ENCODE data around the gene NOL4L.

NOL4L gene, protein sequence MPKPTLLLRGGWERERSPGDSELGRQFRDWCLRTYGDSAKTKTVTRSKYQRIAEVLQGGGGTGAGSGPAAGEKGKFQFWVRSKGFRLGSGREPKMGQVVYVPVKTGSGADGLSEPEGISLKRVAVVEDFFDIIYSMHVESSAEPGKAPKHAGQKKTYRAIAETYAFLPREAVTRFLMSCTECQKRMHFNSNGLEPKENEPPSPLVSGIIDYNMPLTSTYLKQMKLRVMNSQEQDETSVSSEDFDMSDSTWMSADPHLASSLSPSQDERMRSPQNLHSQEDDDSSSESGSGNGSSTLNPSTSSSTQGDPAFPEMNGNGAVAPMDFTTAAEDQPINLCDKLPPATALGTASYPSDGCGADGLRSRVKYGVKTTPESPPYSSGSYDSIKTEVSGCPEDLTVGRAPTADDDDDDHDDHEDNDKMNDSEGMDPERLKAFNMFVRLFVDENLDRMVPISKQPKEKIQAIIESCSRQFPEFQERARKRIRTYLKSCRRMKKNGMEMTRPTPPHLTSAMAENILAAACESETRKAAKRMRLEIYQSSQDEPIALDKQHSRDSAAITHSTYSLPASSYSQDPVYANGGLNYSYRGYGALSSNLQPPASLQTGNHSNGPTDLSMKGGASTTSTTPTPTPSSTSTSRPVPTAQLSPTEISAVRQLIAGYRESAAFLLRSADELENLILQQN

DNA sequence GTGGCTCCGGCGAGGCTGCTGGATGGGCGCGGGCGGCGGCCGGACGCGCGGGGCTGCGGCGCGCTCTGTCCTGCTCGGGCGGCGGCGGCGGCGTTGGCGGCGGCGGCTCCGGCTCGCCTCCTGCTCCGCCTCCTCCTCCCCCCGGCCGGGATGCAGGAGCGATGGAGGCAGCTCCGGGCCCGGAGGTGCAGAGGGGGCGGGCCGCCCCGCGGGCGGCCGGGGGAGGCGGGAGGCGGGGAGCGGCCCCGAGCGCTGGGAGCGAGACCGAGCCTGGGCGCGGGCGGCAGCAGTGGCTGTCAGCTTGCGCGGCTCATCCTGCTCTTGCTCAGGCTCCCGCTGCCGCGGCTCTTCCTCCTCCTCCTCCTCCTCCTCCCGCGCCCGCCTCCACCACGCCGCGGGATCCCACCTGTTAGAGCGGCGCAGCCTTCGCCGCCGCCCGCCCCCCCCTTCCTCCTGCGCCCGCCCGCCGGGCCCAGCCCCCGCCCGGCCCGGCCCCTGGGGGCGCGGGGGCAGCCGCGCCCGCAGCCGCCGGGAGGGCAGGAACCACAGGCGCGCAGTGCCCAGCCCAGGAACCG lies at the start of gene NOL4L:
Gene NOL4L, minus strand, starts transcription at position 323 of the 575 bp plus-strand sequence. CDS start 443 bp downstream, outside the sequence.
- no peak for DNase-seq (ENCODE audit: low read depth)

DNA sequence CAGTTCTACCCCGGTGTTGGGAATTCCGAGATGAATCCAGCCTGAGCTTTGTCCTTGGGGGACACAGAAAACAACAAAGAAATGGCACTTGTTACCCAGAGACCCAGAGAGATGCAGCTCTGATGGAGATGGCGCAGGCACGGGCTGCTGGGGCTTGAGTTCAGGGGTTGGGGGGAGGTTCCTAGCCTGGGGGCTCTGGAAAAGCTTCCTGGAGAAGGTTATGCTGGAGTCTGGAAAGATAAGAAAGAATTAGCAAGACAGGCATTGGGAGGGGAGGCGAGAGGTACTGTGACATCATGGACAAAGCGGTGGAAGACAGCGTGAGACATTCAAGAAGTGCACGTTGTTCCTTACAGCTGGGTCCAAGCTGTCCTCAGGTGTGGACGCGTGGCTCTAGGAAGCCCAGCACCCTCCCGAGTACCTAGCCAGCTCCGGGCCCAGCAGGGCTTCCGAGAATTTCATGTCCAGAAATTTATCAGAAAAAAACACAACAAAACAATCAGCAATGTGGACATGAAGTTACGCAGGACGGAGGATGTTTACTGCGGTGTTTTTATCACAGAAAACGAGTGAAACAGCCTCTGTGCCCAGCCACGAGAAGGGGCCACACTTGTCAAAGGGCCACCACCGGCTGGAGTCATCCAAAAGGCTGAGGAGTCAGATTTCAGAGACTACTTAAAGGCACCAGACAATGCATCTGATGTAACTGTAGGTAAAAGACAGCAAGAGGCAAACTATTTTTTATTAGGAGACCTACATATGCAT lies 49.1 kb upstream of the NOL4L start:
- DNase-seq (ENCODE audit: low read depth) = no peak

DNA sequence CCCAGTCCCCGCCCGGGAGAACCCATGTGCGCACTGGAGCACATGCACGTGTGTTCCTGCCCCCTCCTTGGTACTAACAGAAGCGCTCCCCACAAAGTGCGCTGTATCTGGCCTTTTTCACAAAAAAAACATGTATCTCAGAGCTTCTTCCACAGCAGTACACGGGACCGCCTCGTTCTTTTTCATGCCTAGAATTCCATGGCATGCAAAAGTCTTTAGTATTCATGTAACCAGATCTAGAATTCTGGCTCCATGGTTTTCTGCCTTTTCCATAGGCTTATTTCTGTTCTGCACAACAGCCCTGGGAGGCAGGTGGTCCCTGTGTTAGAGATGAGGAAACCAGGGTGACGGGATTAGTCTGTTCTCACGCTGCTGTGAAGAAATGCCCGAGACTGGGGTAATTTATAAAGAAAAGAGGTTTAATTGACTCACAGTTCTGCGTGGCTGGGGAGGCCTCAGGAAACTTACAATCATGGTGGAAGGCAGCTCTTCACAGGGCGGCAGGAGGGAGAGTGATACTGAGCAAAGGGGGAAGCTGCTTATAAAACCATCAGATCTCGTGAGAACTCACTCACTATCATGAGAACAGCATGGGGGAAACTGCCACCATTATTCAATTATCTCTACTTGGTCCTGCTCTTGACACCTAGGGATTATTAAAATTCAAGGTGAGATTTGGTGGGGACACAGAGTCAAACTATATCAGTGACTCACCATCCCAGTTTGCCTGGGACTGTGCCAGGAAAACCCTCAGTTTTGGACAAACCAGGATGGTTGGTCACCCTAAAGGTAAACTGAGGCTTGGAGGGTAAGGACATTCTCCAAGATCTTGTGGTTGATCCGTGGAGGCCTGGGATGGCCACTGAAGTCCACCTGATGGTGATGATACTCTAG lies 47.6 kb upstream of the NOL4L start:
- DNase-seq (ENCODE audit: low read depth) = no peak

DNA sequence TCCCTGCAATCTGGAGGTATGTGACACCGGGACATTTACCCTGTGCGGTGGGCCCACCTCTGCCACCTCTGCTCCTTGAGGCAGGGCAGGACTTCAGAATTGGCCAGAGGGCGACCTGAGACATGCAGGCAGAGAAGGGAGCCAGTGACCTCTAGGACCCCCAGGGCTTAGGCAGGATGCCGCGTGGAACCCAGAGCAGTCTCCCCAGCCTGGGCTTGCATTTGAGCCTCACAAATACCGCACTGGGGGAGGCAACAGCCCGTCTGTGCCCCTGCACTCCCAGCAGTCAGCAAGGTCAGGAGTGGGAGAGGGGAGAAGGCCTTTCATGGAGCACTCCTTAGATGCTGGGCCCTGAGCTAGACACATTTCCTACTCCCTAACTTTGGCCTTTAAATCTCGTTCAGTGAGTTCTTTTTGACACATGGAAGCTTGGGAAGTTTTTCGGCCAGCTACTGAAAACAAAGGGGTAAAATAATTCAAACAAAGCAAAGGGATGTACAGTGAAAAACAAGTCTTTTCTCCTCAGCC lies 46.9 kb upstream of the NOL4L start:
- no peak for DNase-seq (ENCODE audit: low read depth)

DNA sequence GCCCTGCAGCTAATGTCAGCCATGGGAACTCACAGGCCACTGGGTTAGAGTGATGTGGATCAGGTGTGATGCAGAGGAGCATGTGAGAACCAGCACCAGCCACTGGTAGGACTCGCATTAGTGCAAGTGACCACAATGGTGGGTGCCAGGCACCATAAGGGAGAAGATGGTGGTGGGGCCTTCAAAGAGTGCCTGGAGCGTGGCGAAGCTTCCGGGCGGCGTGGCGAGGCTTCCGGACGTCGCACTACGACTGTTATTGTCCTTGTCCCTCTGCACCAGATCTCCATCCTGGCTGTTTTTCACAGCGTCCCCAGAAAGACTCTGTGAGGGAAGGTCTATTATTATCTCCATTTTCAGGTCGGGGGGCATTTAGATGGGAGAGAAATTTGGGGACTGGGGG lies 44.7 kb upstream of the NOL4L start:
- no peak for DNase-seq (ENCODE audit: low read depth)

DNA sequence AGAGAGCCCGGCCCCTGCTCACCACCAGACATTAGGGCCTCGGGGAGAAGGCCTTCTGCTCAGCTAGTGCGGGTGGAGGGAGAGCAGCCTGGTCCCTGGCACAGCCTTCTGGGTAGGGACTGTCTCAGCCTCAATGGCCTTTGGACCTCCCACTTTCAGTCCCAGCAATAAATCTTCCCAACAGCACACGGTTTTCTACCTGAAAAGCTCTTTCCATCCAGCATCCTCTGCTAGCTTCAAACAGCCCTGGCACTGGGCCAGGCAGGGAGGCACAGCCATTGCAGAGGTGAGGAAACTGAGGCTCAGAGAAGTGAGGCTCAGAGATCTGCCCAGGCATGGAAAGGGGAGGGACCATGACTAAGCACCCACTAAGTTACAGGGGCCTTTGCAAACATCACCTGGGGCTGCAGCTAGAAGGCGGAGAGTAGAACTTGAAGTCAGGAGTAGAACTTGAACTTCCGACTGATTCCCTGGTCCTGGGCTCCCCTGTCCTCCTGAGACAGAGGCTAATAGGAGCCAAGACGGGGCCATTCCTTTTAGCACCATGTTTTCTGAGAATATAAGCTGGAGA lies 43.9 kb upstream of the NOL4L start:
- no peak for DNase-seq (ENCODE audit: low read depth)

DNA sequence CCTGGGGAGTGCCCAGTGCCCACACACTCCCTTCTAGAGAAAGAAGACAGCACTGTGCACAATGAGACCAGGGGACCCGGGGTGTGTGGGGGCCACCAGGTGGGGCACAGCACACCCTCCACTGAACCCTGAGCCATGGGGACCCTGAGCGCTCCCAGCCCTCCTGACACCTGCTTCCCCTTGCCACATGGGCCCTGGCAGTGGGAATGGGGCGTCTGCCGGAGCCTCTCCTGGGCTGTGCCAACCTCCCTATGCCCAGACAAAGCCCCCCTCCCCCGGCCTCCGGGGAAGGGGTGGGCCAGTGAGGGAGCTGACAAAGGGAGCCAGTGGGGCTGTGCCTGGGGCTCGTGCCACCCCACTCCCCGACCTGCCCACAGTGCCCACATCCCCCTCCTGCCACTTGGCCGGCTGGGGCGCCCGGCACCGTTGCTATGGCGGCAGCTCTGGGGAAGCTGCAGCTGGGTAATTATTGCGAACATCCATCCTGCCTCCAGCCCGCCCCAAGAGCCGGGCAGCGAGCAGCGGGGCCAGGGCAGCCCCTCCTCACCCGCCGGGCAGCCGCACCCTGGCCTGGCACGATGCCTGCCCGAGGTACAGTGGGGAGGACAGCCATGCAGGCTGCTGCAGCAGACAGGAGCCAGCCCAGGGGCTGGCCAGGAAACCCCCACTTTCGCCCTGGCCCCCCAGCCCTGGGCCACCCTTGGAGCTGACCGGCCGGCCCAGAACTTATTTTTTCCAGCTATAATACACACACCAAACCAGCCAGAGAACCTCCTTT lies 41.9 kb upstream of the NOL4L start:
- DNase-seq (ENCODE audit: low read depth) = no peak

DNA sequence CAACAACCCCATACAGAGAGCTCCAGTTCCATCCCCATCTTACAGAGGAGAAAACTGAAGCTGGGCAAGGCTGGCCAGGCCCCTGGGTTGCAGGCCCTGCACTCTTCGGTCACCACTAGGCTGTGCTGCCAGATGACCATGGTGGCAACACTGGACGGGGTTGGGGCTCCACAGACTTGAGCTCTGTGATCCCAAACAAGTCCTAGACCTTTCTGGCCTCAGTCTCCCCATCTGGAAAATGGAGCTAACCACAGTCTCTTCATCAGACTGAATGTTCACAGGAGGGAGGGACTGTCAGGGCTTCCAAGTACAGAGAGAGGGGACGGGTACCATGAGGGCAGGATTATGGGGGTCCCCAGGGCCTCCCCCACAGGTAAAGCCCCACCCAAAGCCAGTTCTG lies 41.3 kb upstream of the NOL4L start:
- DNase-seq (ENCODE audit: low read depth) = no peak

DNA sequence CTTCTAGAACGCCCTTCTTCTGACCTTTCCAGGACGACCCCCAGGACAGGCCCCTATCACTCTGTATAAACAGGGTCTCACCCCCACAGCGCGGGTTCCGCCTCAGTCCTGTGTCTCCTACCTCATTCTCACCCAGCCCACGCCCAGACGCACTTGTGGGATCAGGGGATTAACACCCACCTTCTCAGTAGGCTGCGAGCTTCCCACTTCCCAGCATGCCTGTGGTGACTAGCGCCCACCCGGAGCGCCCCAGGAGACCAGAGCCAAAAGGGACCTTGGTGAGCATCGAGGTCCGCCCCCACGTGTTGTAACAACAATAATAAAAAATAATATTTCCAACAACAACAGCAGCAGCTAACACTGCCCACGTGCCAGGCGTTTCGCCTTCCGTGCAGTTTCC lies 40.9 kb upstream of the NOL4L start:
- no peak for DNase-seq (ENCODE audit: low read depth)

DNA sequence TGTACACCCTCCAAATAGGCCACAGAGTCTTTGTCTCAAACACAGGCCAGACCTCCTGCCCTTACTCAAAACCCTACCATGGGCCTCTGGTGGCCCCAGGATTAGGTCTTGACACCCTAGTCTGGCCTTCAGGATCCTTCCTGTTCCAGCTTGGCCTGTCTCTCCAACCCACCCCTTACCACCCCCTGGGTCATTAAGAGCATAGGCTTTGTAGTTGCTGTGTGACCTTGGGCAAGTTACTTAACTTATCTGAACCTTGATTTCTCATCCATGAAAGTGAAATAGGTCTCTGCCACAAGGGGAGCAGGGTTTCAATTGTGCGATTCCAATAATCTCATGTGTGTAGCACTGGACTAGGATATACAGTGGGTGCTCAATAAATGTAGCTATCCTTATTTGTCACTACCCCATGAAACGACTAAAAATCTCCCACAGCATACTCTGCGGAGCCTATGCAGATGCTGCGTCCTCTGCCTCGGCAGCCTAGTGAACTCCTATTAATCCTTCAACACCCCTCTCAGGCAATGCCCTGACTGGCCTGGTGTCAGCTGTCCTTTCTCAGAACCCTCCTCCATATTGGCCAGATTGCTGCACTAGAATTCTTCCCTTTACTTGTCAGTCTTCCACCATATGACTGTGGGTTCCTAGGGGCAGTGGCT lies 39.7 kb upstream of the NOL4L start:
- no peak for DNase-seq (ENCODE audit: low read depth)

DNA sequence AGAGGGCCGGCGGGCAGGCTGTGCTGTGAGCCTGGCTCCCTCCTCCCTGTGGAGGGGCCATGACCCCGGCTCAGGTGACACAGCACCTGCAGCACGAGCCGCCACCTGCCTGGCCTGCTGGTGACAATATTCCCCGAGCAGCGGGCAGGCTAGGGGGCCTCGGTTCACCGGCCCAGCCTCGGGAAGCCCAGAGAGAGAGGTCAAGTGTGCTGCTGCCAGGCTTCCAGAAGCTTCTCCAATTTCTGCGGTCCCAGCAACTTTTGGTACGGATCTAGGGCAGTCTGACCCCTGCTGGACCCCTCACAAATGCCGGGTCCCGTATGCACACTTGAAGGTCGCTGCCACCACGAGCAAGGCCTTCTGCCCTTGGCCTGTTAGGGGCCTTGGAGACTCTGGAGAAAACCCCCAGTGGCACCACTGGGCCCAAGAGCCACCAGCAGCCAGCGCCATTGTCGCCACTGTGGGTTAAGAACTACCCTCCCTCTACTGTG lies 38.6 kb upstream of the NOL4L start:
- DNase-seq (ENCODE audit: low read depth) = no peak

DNA sequence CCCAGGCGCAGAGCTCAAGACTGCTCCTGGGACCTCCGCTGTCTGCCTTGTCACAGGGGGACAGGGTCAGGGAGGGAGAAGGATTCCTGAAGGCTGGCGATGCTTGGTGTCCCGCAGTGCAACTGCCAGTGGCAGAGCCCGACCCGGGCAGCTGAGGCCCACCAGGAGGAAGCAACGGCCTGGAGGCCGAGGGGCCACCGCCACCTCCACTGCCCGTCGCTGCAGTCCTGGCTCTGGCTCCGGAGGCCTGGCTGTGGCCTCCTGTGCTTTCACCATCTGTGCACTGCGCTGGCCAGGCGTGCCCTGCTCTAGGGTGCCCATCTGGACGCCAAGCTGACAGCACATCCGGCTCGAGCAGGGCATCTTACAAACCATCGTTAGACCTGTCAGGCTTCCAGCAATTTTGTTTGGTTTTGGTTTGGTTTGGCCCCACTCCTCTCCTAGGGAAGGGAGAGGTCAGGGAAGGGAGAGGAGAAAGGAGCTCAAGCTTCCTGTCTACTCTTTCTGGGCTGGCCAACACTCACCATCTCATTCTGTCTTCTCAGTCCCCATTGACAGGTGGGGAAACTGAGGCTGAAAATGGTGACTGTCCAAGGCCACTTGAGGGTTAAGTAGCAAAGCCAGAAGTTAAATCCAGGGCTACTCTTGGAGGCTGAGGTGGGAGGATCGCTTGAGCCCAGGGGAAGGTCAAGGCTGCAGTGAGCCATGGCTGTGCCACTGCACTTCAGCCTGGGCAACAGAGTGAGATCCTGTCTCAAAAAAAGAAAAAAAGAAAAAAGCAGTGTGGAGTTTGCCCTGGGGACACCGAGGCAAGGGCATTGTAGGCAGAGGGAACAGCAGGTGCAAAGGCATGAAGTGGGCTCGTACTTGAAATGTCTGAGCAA lies 37.7 kb upstream of the NOL4L start:
- no peak for DNase-seq (ENCODE audit: low read depth)

DNA sequence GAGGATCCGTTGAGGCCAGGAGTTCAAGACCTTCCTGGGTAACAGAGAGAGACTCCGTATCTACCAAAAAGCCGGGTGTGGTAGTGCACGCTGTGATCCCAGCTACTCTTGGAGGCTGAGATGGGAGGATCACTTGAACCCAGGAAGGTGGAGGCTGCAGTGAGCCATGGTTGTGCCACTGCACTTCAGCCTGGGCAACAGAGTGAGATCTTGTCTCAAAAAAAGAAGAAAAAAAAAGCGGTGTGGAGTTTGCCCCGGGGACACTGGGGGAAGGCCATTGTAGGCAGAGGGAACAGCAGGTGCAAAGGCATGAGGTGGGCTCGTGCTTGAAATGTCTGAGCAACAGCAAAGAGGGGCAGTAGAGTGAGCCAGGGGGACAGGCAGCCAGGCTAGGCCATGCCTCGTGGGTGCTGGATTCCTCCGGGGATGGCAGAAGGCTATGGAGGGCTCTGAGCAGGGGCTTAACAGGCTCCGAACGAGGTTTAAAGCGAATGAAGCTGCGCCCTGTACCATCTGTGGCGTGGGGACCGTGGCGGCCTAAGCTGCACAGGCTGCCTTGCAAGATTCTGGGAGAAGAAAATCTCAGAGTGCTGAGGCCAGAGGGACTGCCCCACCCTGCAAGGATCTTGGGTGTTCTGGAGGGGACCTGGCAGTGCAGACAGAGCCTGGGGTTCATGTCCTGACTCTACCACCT lies 36.9 kb upstream of the NOL4L start:
- DNase-seq (ENCODE audit: low read depth) = no peak

DNA sequence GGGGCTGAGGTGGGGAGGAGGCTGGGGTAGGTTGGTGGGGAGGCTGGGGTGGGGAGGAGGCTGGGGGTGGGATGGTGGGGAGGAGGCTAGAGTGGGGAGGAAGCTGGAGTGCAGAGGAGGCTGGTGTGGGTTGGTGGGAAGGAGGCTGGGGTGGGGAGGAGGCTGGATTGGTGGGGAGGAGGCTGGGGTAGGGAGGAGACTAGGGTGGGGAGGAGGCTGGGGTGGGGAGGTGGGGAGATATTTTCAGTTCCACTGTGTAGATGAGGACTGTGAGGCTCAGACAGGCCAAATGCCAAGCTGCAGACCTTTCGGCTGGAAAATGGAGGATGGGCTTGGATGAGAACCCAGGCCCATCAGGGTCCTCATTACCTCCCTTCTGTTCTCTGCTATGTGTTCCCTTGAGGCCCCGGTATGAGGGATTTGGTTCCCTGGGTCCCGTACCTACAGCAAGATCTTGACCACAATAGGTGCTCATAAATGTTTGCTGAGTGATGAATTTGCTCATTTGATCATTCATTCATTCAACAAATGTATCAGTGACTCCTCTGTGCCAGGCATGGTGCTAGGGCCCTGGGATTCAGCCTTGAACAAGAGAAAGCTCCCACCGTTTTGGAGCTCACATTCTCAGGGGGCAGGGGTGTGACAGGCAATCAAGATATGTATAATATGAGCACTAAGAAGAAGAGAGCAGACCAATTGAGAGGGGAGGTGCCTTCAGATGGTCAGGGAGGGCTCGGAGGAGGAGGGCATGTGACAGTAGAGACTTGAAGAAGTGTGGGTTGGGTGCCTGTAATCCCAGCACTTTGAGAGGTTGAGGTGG lies 36.1 kb upstream of the NOL4L start:
- DNase-seq (ENCODE audit: low read depth) = no peak

DNA sequence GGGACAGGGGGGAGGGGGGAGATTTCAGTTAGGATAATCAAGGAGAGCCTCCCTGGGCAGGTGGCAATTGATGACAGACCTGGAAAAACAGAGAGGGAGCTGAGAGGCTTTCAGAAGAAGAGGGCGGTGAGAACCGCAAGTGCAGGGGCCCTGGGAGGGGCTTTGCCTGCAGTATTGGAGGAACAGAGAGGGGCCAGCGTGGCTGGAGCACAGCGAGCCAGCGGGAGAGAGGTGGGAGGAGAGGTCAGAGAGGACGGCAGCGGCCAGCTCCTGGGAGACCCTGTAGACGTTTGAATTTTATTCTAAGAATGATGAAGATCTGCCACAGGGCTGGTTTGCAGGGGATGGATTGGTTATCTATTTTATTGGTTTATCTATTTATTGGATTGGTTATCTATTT lies 34.5 kb upstream of the NOL4L start:
- no peak for DNase-seq (ENCODE audit: low read depth)

DNA sequence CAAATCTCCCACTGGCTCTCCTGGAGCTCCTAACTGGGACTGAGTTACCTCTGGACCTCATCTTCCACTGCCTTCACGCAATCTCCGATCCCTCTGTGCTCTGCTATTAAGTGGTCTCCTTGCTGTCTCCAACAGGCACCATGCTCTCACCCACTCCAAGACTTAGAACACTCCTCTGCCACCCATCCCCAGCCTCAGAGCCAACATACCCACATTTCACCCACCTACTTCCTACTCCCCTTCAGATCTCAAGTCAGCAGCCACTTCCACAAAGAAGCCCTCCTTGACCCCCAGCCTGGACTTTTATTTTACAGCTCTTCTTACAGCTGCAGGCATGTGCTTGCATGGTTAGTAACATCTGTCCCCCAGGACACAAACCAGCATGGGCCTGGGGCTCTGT lies 29.6 kb upstream of the NOL4L start:
- no peak for DNase-seq (ENCODE audit: low read depth)

DNA sequence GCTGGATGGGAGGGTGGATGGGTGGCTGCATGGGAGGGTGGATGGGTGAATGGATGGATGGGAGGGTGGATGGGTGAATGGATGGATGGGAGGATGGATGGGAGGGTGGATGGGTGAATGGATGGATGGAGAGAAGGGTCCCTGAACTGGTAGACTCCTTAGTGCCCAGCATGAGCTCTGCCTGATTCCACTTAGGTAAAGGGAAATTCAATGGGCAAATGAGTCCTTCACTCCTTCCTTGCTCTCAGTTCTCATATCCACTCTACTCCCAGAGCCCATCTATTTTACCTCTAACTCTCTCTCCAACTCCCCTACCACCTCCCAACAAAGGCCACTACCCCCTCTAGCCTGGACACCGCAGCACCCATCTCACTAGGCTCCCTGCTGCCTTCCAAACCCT lies 29.2 kb upstream of the NOL4L start:
- no peak for DNase-seq (ENCODE audit: low read depth)
